ENCODE results near the gene EHD2. TPM values are rescaled to one million over a fixed set of nuclear protein-coding genes. Genes with fewer than 3 reads are reported as not detected.
"Not testable (repeated sequence)": the region's sequence is repeated elsewhere in the genome, so short reads cannot be mapped to it uniquely, and the experiment has no call there.

EHD2 gene
- total and polyA plus RNA-seq, 2 of the 13 experiments (the other 11 are each of a cell fraction or from before 2014, with no cell fraction given): 0.09 to 0.28 TPM

GRCh38 chr19:47728295-47728694, 15.1 kb downstream of the EHD2 start:
- H3K27ac ChIP-seq (ENCODE audit: extremely low read length, insufficient read depth, low read length); H3K9ac ChIP-seq (ENCODE audit: insufficient read depth, low read depth, low read length); POLR2A ChIA-PET; H3K4me3 ChIP-seq (replicated peaks in 1 of 3; ENCODE audit: insufficient read depth in 1 of 3, low read depth in 2 of 3, low read length in 3 of 3); H3K79me2 ChIP-seq (ENCODE audit: insufficient read depth, low read length); ATAC-seq; DNase-seq (ENCODE audit: low spot score); intact Hi-C loops (cut with micrococcal nuclease; ENCODE audit: unreplicated experiment); H3K27me3 ChIP-seq (ENCODE audit: control insufficient read depth in 1 of 2, insufficient read depth in 2 of 2, low read length in 2 of 2); H4K20me1 ChIP-seq (ENCODE audit: insufficient read depth, low read length); CTCF ChIA-PET (ENCODE audit: low intra/inter-chr PET ratio, low total read pairs); FAIRE-seq; BruUV-seq (replicated peaks); H3K36me3 ChIP-seq (replicated peaks in 1 of 2; ENCODE audit: control insufficient read depth in 1 of 2, insufficient read depth in 2 of 2, low read length in 2 of 2); in situ Hi-C loops (cut with HindIII; ENCODE audit: extremely low pct_ligation_motif_present, low pct_unique_long_range_greater_than_20kb); H3K9me3 ChIP-seq (ENCODE audit: low read length); H2AFZ ChIP-seq (ENCODE audit: low read length): not testable (repeated sequence)
- TF ChIP-seq ZNF512 (CRISPR knock-in tag; IDR thresholded peaks at IDR 0.05): peak; percentile 95
- Histone ChIP-seq H3K4me2 (ENCODE audit: low read depth, low read length) (peak overlapping the region; percentile 32; the same call in 1 of the 2 replicates), H3K4me1 (ENCODE audit: insufficient read depth, low read length) (peaks cover 47% of the 10 kb centered on the region)
- 89% methylated on average over 4 of the region's 4 CpGs for WGBS (ENCODE audit: low lambda C conversion rate)

- H3K4me1 ChIP-seq (ENCODE audit: insufficient read depth, low read length): peaks cover 41% of the 10 kb centered on the region
- H3K9ac ChIP-seq (ENCODE audit: insufficient read depth, low read depth, low read length): peak overlapping the region; percentile 12; the same call in 1 of the 2 replicates
- no peaks in the 10 kb centered on the region for H4K20me1 ChIP-seq (ENCODE audit: insufficient read depth, low read length)
- no peaks in the 10 kb centered on the region for H3K36me3 ChIP-seq (replicated peaks in 1 of 2; ENCODE audit: control insufficient read depth in 1 of 2, insufficient read depth in 2 of 2, low read length in 2 of 2)
- FAIRE-seq (no peak), DNase-seq (ENCODE audit: low spot score) (no peak), ATAC-seq (peak; percentile 30)
- TF ChIP-seq MAZ (IDR thresholded peaks at IDR 0.05; ENCODE audit: borderline replicate concordance, low read depth, low read length) (peak; percentile 35; the same call in 1 of the 2 replicates), MAZ (CRISPR knock-in tag; IDR thresholded peaks at IDR 0.05; ENCODE audit: low read depth) (no peak), ZNF75D (CRISPR knock-in tag; IDR thresholded peaks at IDR 0.05; ENCODE audit: borderline replicate concordance) (no peak)
- no peak overlapping the region for H2AFZ ChIP-seq (ENCODE audit: low read length)
- H3K4me2 ChIP-seq (ENCODE audit: low read depth, low read length): peak overlapping the region; percentile 65
- POLR2A ChIA-PET: no interaction called here
- peak overlapping the region; percentile 54 for H3K27ac ChIP-seq (ENCODE audit: extremely low read length, insufficient read depth, low read length)
- no TSS peak for BruUV-seq (replicated peaks)
- in situ Hi-C loops (cut with HindIII; ENCODE audit: extremely low pct_ligation_motif_present, low pct_unique_long_range_greater_than_20kb): no loop called here
- H3K27me3 ChIP-seq (ENCODE audit: control insufficient read depth in 1 of 2, insufficient read depth in 2 of 2, low read length in 2 of 2): no peaks in the 10 kb centered on the region
- intact Hi-C loops (cut with micrococcal nuclease; ENCODE audit: unreplicated experiment): no loop called here
- H3K9me3 ChIP-seq (ENCODE audit: low read length): no peaks in the 10 kb centered on the region
- H3K4me3 ChIP-seq (replicated peaks in 1 of 3; ENCODE audit: insufficient read depth in 1 of 3, low read depth in 2 of 3, low read length in 3 of 3): peak overlapping the region in 2 of 3 experiments; percentile 20 to 50; a peak in 3 of 6 replicates
- WGBS (ENCODE audit: low lambda C conversion rate): 30% methylated on average over 8 of the region's 9 CpGs
- CTCF ChIA-PET (ENCODE audit: low intra/inter-chr PET ratio, low total read pairs): no interaction called here
- H3K79me2 ChIP-seq (ENCODE audit: insufficient read depth, low read length): no peaks in the 10 kb centered on the region
Measured at GRCh38 chr19:47729468-47729798, 16.2 kb downstream of the EHD2 start.

Measured in HepG2 (cell line).